ENCODE data around the gene TOR1A. TPM values are rescaled to one million over a fixed set of nuclear protein-coding genes. Genes with fewer than 3 reads are reported as not detected.

The TOR1A gene
- total and polyA plus RNA-seq, 8 donors, result 32.0 to 40.0 (median 36.3) TPM

DNA sequence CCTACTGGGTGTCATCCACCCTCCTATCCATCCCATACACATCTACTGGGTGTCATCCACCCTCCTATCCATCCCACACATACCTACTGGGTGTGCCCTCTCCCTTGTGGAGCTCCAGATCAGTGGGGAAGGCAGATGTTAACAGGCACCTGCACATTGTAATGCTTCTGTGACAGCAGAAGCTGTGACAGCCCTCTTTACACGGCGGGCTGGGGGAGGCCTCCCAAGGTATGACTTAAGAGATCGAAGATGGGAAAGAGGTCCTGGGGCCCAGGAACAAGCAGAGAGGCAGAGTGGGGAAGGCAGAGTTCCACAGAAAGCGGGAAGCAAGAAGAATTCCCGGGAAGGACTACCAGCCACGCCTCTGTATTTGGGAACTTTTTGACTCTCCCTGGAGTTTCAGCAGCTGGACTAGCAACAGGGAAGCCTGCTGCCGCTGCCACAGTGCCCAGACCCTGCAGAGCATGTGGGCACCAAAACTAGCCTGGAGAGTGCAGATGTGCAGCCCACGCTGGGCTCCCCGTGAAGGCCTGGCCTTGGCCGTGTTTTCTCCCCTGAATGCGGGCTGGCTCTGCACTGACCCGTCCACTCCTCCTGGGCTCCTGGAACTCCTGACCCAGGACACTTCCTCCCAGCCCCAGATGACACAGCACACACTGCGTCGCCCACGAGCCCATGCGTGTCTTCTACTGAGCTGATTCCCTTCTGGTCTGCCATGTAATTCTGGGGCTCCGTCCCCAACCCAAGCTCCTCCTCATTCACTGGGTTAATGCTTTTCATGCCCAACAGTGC is 9.3 kb downstream of the TOR1A start:
- peaks cover 0 to 24% of the 10 kb centered on the region in 2 donors for H3K4me1 ChIP-seq
- no peak for ATAC-seq
- no peaks in the 10 kb centered on the region for H3K9me3 ChIP-seq
- no peak for DNase-seq
- no peak overlapping the region for H3K4me3 ChIP-seq
- no peaks in the 10 kb centered on the region for H3K27me3 ChIP-seq
- H3K27ac ChIP-seq, result no peak overlapping the region
- TF ChIP-seq, protein P1, sequence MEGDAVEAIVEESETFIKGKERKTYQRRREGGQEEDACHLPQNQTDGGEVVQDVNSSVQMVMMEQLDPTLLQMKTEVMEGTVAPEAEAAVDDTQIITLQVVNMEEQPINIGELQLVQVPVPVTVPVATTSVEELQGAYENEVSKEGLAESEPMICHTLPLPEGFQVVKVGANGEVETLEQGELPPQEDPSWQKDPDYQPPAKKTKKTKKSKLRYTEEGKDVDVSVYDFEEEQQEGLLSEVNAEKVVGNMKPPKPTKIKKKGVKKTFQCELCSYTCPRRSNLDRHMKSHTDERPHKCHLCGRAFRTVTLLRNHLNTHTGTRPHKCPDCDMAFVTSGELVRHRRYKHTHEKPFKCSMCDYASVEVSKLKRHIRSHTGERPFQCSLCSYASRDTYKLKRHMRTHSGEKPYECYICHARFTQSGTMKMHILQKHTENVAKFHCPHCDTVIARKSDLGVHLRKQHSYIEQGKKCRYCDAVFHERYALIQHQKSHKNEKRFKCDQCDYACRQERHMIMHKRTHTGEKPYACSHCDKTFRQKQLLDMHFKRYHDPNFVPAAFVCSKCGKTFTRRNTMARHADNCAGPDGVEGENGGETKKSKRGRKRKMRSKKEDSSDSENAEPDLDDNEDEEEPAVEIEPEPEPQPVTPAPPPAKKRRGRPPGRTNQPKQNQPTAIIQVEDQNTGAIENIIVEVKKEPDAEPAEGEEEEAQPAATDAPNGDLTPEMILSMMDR (IDR thresholded peaks at IDR 0.05), result no peak
- intact Hi-C loops (cut with DNase I), result no loop called here
- H3K36me3 ChIP-seq, result peaks cover 0 to 98% of the 10 kb centered on the region in 2 donors

DNA sequence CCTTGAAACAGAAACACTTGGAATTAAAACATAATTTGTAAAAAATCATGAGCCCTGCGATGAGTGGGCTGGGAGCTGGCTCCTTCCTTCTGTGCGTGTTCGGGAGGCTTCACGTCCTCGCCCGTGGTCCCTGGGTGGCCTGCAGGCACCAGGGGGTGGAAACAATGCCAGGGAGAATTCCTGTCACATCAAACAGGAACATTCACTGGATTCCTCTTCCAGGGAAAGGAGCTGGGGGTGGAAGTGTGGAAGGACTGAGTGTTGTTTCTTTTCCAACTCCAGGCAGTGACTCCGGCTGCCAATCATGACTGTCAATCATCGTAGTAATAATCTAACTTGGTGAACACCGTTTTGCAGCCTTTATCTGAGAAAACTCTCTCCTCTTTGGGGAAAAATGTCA is 10.3 kb downstream of the TOR1A start:
- no peaks in the 10 kb centered on the region for H3K9me3 ChIP-seq
- TF ChIP-seq, protein P1 (IDR thresholded peaks at IDR 0.05), result no peak
- H3K4me3 ChIP-seq, result no peak overlapping the region
- no peak for ATAC-seq
- peaks cover 0 to 98% of the 10 kb centered on the region in 2 donors for H3K36me3 ChIP-seq
- peaks cover 0 to 29% of the 10 kb centered on the region in 2 donors for H3K4me1 ChIP-seq
- DNase-seq, result no peak
- no peak overlapping the region for H3K27ac ChIP-seq
- H3K27me3 ChIP-seq, result no peaks in the 10 kb centered on the region
- intact Hi-C loops (cut with DNase I), result no loop called here

DNA sequence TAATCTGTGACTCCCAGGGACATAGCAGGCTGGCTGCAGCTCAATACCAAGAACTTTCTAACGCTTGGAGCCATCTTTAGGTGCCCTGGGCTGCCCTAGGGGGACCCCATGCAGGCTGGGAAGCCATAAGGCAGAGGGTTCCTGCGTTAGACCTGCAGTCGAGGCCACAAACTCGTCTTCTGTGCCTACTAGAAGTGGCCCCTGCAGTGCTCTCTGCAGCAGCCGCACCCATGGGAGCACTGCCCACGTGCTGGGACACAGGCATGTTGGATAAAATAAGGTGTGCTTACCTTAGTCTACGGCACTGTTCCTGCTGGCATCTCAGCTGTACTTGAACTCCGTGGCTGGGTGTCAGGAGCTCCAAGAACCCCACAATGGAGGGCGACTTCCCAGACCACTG is 11.6 kb downstream of the TOR1A start:
- ATAC-seq (no peak), DNase-seq (no peak)
- H3K4me3 ChIP-seq, result no peak overlapping the region
- peaks cover 0 to 25% of the 10 kb centered on the region in 2 donors for H3K4me1 ChIP-seq
- TF ChIP-seq, protein P1 (IDR thresholded peaks at IDR 0.05), result no peak
- no peak overlapping the region for H3K27ac ChIP-seq
- H3K27me3 ChIP-seq, result no peaks in the 10 kb centered on the region
- intact Hi-C loops (cut with DNase I), result no loop called here
- no peaks in the 10 kb centered on the region for H3K9me3 ChIP-seq
- H3K36me3 ChIP-seq, result peaks cover 0 to 92% of the 10 kb centered on the region in 2 donors

DNA sequence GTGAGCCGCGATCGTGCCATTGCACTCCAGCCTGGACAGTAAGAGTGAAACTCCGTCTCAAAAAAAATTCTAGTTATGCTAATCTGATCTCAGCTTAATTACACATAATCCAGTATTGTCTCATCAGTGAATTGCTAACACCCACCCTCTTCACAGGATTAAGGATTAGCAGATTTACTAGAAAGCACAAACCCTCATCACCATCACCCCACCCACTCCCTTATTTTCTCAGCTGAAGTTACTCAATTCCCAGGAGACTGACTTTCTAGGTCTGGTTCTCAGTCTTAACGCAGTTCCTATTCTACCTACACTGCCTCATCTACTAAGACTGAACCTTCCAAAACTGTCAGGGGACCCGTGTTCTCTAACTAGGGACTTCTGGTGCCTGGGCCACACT is 12.0 kb downstream of the TOR1A start:
- no peak overlapping the region for H3K27ac ChIP-seq
- no peaks in the 10 kb centered on the region for H3K27me3 ChIP-seq
- peaks cover 0 to 92% of the 10 kb centered on the region in 2 donors for H3K36me3 ChIP-seq
- no peaks in the 10 kb centered on the region for H3K9me3 ChIP-seq
- intact Hi-C loops (cut with DNase I), result no loop called here
- TF ChIP-seq, protein P1 (IDR thresholded peaks at IDR 0.05), result no peak
- H3K4me1 ChIP-seq, result peaks cover 0 to 24% of the 10 kb centered on the region in 2 donors
- ATAC-seq (no peak), DNase-seq (no peak)
- H3K4me3 ChIP-seq, result no peak overlapping the region

GRCh38 chr9:129810788-129811187 is 13.1 kb downstream of the TOR1A start:
- Histone ChIP-seq H3K4me3 (no peak overlapping the region), H3K36me3 (peaks cover 0 to 88% of the 10 kb centered on the region in 2 donors), H3K4me1 (peaks cover 0 to 28% of the 10 kb centered on the region in 2 donors), H3K27ac (no peak overlapping the region), H3K27me3 (no peaks in the 10 kb centered on the region), H3K9me3 (no peaks in the 10 kb centered on the region)
- TF ChIP-seq, protein P1 (IDR thresholded peaks at IDR 0.05), result no peak
- ATAC-seq (no peak), DNase-seq (no peak)
- intact Hi-C loops (cut with DNase I), result no loop called here
